Activated CD4-positive, alpha-beta T cell treated with anti-CD3 and anti-CD28 coated beads, Interleukin-2, amount 50 U/mL, for 16 hours (primary cell): Measurements from ENCODE around the gene RB1.
A peak's percentile ranks its signal among the peaks of the same experiment; 100 is the strongest.

Source experiments
- DNase-seq: peaks from one replicate; pipeline ENCODE4 v3.0.0-alpha.2; 2020

The RB1 gene

GRCh38 chr13:48457578-48458242 is 154.2 kb downstream of the RB1 start:
- no peak for DNase-seq

GRCh38 chr13:48475230-48475629 is 171.7 kb downstream of the RB1 start:
- no peak for DNase-seq

- no peak for DNase-seq
Observed at GRCh38 chr13:48476215-48476614, 172.7 kb downstream of the RB1 start.

- no peak for DNase-seq
Observed at GRCh38 chr13:48476686-48477085, 173.1 kb downstream of the RB1 start.

GRCh38 chr13:48477191-48477855 is 173.8 kb downstream of the RB1 start:
- DNase-seq = no peak

GRCh38 chr13:48478391-48478790 is 174.8 kb downstream of the RB1 start:
- DNase-seq = no peak

GRCh38 chr13:48483575-48483974 is 180.0 kb downstream of the RB1 start:
- no peak for DNase-seq

GRCh38 chr13:48485432-48485831 is 181.9 kb downstream of the RB1 start:
- no peak for DNase-seq

- DNase-seq = no peak
Observed at GRCh38 chr13:48486362-48486761, 182.8 kb downstream of the RB1 start.

GRCh38 chr13:48486836-48487235 is 183.3 kb downstream of the RB1 start:
- DNase-seq = no peak

GRCh38 chr13:48487968-48488367 is 184.4 kb downstream of the RB1 start:
- DNase-seq = no peak

- DNase-seq = no peak
Observed at GRCh38 chr13:48488995-48489394, 185.4 kb downstream of the RB1 start.

GRCh38 chr13:48489666-48490065 is 186.1 kb downstream of the RB1 start:
- DNase-seq = no peak

- DNase-seq = no peak
Observed at GRCh38 chr13:48490241-48490640, 186.7 kb downstream of the RB1 start.

GRCh38 chr13:48491423-48492095 is 188.0 kb downstream of the RB1 start:
- DNase-seq = peak; percentile 54

GRCh38 chr13:48492096-48492440 is 188.5 kb downstream of the RB1 start:
- DNase-seq = peak; percentile 56

- DNase-seq = peak; percentile 94
Observed at GRCh38 chr13:48492470-48493065, 189.0 kb downstream of the RB1 start.

GRCh38 chr13:48493066-48493765 is 189.7 kb downstream of the RB1 start:
- peak; percentile 57 for DNase-seq

- no peak for DNase-seq
Observed at GRCh38 chr13:48493851-48494250, 190.3 kb downstream of the RB1 start.

- DNase-seq = no peak
Observed at GRCh38 chr13:48494874-48495273, 191.3 kb downstream of the RB1 start.

GRCh38 chr13:48496271-48497161 is 193.0 kb downstream of the RB1 start:
- DNase-seq = peak; percentile 58

GRCh38 chr13:48497669-48498068 is 194.1 kb downstream of the RB1 start:
- DNase-seq = no peak
